Type B pancreatic cell (in vitro differentiated cells): ENCODE data around the gene NEK6. TPM values are rescaled to one million over a fixed set of nuclear protein-coding genes. Genes with fewer than 3 reads are reported as not detected.

Experiments used
- DNase-seq: peaks from one replicate; pipeline ENCODE4 v3.0.0; 2021; ENCODE audit warnings: mixed read lengths; ENCODE audit not compliant: unreplicated experiment; ENCODE audit errors: extremely low spot score
- H3K27ac Mint-ChIP-seq: 2 replicates; pipeline ENCODE4 v1.8.0; 2021; ENCODE audit warnings: mild to moderate bottlenecking, mixed read lengths
- H3K27me3 Mint-ChIP-seq: 2 replicates; pipeline ENCODE4 v1.8.0; 2021; ENCODE audit warnings: mixed read lengths
- H3K36me3 Mint-ChIP-seq: 2 replicates; pipeline ENCODE4 v1.8.0; 2021; ENCODE audit warnings: mixed read lengths
- H3K4me1 Mint-ChIP-seq: one replicate; pipeline ENCODE4 v1.8.0; 2021; ENCODE audit warnings: mixed read lengths; ENCODE audit not compliant: unreplicated experiment
- H3K4me3 Mint-ChIP-seq: 2 replicates; pipeline ENCODE4 v1.8.0; 2021; ENCODE audit warnings: mild to moderate bottlenecking, mixed read lengths
- H3K9me3 Mint-ChIP-seq: 2 replicates; pipeline ENCODE4 v1.8.0; 2021; ENCODE audit warnings: mixed read lengths
- CTCF ChIP-seq: fragments of 200-600 bp; sonication (generic); conservative IDR thresholded peaks from 2 replicates; pipeline ENCODE4 v1.5.0; 2021; ENCODE audit warnings: antibody characterized with exemption, mild to moderate bottlenecking
- total RNA-seq: library from RNA; stranded (reverse); gene quantifications from 2 replicates; pipeline ENCODE4 v1.2.1, GENCODE V29; 2021; ENCODE audit warnings: low replicate concordance

NEK6 gene
- total RNA-seq, 1 donor from 2014 or later: 19.3 TPM

DNA sequence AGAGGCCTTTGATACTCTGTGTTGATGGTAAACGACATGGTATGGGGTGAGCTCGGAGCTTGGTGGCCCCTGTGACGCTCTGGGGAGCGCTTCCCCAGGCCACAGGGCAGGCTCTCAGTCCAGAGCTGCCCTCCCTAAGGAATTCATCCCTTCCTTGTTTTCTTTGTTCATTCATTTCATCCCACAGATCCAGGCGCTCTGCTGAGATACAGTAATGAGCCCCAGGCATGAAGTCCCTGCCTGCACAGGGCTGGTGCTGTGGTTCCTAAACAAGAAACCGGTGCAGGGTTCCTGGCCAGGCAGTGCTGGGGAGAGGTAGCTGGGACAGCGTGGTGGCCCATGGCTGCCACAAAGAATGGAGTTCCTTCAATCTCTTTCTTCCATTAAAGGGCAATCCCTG, 14.4 kb downstream of the NEK6 start:
- Mint-ChIP-seq H3K27ac (no peak overlapping the region), H3K27me3 (no peaks in the 10 kb centered on the region), H3K36me3 (no peaks in the 10 kb centered on the region), H3K9me3 (no peaks in the 10 kb centered on the region), H3K4me3 (no peak overlapping the region), H3K4me1 (peaks cover 9% of the 10 kb centered on the region)
- TF ChIP-seq CTCF: no peak
- DNase-seq: no peak

DNA sequence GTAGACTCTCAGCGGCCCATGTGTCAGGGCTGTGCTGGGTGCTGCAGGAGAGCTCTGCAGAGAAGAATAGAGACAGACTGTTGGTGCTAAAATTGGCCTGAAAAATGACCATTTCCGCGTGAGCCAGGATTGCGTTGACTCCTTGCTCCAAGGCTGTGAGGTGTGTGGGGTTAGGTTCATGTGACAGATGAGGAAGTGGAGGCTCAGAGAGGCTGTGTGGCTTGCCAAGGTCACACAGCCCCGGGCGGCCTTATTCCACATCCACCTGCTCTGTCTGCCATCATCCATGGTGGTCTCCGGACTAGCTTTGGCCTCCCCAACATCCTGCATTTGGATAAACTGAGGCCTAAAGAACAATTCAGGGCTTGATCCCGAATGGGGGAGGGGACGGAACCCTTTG, 15.2 kb downstream of the NEK6 start:
- Mint-ChIP-seq H3K27ac (no peak overlapping the region), H3K36me3 (no peaks in the 10 kb centered on the region)

GRCh38 chr9:124273427-124274160, 15.8 kb downstream of the NEK6 start:
- no peak for TF ChIP-seq CTCF
- no peaks in the 10 kb centered on the region for H3K27me3 Mint-ChIP-seq

More for the DNA sequence above, 15.2 kb downstream of the NEK6 start:
- no peak for DNase-seq
- Mint-ChIP-seq H3K9me3 (no peaks in the 10 kb centered on the region), H3K4me3 (no peak overlapping the region), H3K27me3 (no peaks in the 10 kb centered on the region), H3K4me1 (peaks cover 14% of the 10 kb centered on the region)
- no peak for TF ChIP-seq CTCF

GRCh38 chr9:124274226-124274625, 16.5 kb downstream of the NEK6 start:
- DNase-seq: no peak
- Mint-ChIP-seq H3K4me1 (peaks cover 17% of the 10 kb centered on the region), H3K27ac (no peak overlapping the region), H3K4me3 (no peak overlapping the region), H3K36me3 (no peaks in the 10 kb centered on the region), H3K27me3 (no peaks in the 10 kb centered on the region), H3K9me3 (no peaks in the 10 kb centered on the region)
- no peak for TF ChIP-seq CTCF

More at GRCh38 chr9:124273427-124274160, 15.8 kb downstream of the NEK6 start:
- Mint-ChIP-seq H3K27ac (no peak overlapping the region), H3K4me3 (no peak overlapping the region), H3K36me3 (no peaks in the 10 kb centered on the region), H3K9me3 (no peaks in the 10 kb centered on the region), H3K4me1 (peaks cover 17% of the 10 kb centered on the region)
- no peak for DNase-seq

GRCh38 chr9:124274738-124275137, 17.0 kb downstream of the NEK6 start:
- Mint-ChIP-seq H3K4me3 (no peak overlapping the region), H3K9me3 (no peaks in the 10 kb centered on the region), H3K36me3 (no peaks in the 10 kb centered on the region), H3K27ac (no peak overlapping the region), H3K27me3 (no peaks in the 10 kb centered on the region), H3K4me1 (peaks cover 17% of the 10 kb centered on the region)
- no peak for DNase-seq
- TF ChIP-seq CTCF: no peak
